Testis (tissue), 2 donors: Measurements from ENCODE around the gene VPREB1.
"Not testable (repeated sequence)": the region's sequence is repeated elsewhere in the genome, so short reads cannot be mapped to it uniquely, and the experiment has no call there.

Experiments
- CTCF ChIP-seq, 3 experiments: fragments of 450-650 bp in 2 of 3; fragments of 200-600 bp in 1 of 3; sonication (generic) in 1 of 3; IDR thresholded peaks; one replicate each; pipeline ENCODE4 v1.5.1; 2016 to 2019; ENCODE audit warnings: antibody characterized with exemption in 3 of 3, mild to moderate bottlenecking in 2 of 3, moderate library complexity in 1 of 3
- POLR2A ChIP-seq: fragments of 450-650 bp; IDR thresholded peaks from one replicate; pipeline ENCODE4 v1.6.1; 2017; ENCODE audit warnings: antibody characterized with exemption, mild to moderate bottlenecking, moderate library complexity

- TF ChIP-seq POLR2A; CTCF (IDR thresholded peaks at IDR 0.05): not testable (repeated sequence)
Measured at GRCh38 chr22:22292656-22293055, 48.1 kb downstream of the VPREB1 start.
